Measurements from ENCODE around the gene DNAJC25.
"Not testable (repeated sequence)": the region's sequence is repeated elsewhere in the genome, so short reads cannot be mapped to it uniquely, and the experiment has no call there.

Gene DNAJC25

DNA sequence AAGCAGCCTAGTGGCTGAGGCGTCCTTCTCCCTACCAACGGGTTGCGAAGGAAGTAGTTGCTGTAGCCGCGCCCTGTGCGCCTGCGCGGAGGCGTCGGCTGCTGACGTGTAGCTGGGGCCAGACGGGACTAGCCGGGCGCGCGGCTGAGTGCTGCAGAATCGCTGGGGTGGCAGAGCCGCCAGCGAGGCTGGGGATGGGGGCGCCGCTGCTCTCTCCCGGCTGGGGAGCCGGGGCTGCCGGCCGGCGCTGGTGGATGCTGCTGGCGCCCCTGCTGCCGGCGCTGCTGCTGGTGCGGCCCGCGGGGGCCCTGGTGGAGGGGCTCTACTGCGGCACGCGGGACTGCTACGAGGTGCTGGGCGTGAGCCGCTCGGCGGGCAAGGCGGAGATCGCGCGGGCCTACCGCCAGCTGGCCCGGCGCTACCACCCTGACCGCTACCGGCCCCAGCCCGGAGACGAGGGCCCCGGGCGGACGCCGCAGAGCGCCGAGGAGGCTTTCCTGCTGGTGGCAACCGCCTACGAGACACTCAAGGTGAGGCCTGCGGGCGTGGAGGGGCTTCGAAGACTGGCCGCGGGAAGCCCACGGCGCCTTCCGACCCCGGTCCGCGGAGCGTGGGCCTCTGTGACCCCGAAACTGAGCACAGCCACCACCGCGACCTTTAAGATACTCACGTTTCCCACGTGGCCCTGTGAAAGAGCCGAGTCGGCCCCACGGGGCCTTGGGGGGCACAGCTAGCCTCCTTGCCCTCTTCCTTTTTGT is at the start of gene DNAJC25:
Gene DNAJC25, plus strand, starts transcription at position 121 of the 758 bp plus-strand sequence. Its CDS starts 74 bp downstream, at position 195.
- DNase-seq (ENCODE audit: low read depth), result peak; percentile 95

DNA sequence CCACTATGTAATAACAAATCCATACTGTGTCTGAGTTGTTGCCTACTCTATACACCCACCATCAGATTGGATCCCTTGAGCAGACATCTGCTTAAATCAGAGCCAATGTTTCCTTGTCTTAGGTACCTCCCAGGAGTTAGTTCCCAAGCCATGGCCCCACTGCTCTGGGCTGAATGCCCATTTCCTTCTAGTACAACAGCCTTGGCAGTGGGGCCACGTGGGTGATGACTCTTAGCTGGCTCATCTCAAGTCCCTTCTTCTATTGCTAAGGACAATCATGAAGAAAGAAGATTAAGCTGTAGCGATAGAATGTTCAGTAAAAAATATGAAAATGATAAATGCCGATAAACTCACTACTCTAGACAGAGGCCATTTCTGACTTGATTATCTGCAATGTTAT is 48.2 kb upstream of the DNAJC25 start:
- DNase-seq (ENCODE audit: low read depth), result no peak

DNA sequence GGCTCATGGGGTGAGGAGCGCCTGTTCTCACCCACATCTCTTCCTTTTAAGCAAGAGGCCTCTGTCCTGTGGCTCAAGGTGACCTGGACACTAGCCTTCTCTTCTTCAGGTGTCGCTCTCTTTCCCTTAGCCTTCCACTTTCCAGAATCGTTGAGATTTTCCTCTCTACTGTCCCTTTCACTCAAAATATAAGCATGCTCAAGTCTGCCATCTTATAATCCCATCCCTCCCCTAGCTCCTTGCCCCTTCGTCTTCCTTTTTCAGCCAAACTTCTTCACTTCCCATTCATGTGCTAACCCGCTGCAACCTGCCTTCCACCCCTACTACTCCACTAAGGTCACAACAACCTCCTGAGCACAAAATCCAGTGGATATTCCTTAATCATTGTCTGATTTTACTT is 44.8 kb upstream of the DNAJC25 start:
- no peak for DNase-seq (ENCODE audit: low read depth)

DNA sequence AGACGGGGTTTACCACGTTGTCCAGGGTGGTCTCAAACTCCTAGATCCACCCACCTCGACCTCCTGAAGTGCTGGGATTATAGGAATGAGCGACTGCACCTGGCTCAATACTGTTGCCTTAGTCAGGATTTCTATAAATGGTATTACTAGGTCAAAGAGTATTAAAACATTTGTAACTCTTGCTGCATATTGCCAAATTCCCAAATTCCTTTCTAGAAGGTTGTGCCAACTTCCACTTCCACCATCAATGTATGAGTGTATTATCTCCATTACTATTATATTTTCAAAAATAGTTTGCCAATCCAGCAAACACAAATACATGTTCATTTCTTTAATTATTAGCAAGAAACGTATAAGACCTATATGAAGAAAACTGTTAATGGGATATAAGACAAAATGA is 42.3 kb upstream of the DNAJC25 start:
- DNase-seq (ENCODE audit: low read depth), result no peak

DNA sequence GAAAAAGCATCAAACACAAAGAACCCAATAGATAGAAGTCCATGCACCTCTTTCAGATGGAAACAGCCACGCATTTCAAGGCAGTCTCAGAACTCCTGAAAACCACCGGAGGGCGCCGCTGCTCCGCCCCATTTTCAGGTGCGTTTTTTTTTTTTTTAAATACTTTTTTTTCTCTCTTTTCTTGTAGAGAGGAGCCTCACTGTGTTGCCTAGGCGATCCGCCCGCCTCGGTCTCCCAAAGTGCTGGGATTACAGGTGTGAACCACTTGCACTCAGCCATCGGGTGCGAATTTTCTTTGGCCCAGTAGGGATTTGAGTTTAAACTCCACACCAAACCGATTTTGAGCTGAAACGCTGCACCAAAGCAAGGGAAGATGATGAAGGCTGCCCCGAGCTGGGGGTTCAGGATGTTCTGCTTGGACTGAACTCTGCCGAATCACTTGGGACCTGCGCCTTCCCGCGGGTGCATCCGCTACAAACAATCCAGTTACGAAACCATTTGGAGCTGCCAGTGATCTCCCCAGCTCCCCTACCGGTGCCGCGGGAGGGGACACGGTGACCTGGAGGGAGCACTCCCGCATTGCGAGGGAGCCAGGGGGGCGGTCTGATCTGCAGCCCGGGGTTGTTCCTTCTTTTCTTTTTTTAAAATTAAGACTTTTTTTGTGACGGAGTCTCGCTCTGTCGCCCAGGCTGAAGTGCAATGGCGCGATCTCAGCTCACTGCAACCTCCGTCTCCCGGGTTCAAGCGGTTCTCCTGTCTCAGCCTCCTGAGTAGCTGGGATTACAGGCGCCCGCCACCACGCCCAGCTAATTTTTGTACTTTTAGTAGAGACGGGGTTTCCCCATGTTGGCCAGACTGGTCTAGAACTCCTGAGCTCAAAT is 33.0 kb upstream of the DNAJC25 start:
- DNase-seq (ENCODE audit: low read depth), result peak; percentile 39

DNA sequence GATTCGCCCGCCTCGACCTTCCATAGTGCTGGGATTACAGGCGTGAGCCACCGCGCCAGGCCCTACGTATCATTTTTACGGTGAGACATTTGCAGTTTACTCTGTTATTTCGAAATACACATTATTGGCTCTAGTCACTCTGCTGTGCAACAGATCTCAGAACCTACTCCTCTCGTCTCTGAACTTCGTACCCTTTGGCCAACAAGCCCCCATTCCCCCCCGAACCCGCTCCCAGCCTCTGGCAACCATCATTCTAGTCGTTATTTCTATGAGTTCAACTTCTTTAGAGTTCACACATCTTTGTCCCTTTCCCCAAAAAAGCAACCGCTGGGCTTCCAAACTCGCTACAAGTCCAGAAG is 32.4 kb upstream of the DNAJC25 start:
- no peak for DNase-seq (ENCODE audit: low read depth)

DNA sequence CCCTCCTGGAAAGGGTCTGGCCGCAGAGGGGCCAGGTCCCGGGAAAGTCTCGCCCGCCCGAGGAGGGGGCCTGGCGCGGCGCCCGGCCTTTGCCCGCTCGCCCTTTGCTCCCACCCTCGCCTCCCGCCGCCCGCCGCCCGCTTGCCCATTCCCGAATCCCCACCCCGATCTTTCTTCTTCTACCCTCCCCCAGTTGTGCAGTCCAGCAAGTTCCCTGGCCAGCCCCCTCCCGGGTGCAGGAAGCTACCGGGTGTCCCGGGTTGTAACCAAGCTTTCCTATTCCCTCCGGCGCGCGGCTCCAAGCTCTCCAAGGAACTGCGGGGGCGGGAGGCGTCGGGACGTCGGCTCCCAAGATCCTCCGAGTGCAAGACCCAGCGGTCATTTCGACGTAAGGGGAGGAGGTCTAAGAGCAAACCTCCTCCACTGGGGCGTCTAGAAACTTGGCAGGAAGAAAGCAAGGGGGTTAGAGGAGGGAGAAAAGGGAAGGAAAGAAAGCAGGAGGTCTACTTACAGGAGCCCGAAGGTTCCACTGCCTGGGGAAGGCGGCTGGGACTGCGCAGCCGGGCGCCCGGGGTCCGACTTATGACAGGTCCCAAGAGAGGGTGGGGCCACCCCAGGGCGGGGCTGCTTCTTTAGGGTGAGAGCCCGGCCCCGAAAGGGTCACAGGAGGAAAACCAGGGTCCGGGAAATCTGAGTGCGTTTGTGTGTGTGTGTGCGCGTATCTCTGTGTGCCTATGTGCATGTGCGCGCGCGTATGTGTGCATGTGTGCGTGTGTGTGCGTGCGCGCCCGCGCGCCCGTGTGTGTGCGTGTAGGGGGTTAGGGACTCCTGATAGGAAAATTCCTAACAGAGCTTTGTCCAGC is 31.8 kb upstream of the DNAJC25 start, which contains the start of gene PTGR1:
Gene PTGR1, minus strand, starts transcription at position 556 of the 863 bp plus-strand sequence. CDS start 2,225 bp downstream, outside the sequence.
- no peak for DNase-seq (ENCODE audit: low read depth)

DNA sequence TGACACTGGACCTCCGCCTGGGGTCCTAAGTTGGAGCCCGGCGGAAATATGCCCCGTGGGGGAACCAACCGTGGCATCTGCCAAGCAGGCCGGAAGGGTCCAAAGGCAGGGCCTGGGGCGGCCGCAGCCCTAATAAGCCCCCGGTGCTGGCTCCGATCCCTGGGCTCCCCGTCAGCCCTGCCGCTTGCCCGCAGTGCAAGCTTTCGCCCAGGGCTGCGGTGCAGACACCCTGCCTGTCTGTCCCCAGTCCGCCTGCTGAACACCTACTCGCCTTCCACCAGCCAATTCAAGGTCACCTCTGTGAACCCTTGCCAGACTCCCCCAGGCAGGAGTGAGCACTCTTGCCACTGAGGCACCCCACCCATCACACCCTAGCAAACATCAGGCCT is 31.2 kb upstream of the DNAJC25 start:
- no peak for DNase-seq (ENCODE audit: low read depth)

DNA sequence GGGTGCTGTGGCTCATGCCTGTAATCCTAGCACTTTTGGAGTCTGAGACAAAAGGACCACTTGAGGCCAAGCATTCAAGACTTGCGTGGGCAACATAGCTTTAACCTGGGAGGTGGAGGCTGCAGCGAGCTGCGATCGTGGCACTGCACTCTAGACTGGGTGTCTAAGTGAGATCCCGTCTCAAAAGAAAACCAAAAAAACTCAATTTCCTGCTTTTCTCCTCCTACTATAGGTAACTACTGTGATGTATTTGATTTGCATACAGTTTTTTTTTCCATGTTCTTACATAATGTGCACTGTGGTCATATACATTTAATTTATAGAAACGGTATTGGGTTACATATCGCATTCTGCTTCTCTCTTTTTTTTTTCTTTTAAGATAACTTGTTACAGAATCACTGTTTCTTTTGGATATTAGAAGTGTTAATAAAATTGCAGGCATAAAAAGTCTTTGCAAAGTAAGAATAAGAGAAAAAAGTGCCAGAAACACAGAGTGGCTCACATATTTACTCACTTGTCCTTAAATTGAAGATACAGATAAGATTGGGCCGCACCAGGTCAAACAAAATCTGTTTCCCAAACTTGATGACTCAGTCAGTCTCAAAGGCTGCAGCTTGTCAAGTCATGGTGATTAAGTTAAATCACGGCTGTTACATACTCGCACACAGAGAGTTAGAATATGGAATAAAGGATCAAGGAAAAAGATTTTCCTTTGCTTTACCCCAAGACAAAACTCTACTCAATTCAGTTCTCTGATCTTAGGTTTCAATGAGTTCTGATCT is 29.7 kb upstream of the DNAJC25 start:
- DNase-seq (ENCODE audit: low read depth), result no peak

DNA sequence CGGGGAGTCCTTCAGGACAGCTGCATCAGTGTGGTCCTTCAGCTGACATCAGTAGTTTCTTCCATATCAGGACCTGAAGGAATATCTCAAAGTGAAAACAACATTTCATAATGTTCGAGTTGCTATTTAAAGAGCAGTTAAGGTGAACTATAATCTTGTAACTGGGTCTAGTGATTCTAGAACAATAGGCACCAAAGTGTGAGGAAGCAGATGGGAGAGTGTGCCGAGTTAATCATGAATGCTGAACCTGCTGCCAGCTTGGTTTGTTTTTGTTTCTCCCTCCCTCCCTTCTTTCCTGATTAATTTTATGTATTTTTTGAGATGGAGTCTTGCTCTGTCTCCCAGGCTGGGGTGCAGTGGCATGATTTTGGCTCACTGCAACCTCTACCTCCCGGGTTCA is 28.1 kb upstream of the DNAJC25 start:
- DNase-seq (ENCODE audit: low read depth), result no peak

DNA sequence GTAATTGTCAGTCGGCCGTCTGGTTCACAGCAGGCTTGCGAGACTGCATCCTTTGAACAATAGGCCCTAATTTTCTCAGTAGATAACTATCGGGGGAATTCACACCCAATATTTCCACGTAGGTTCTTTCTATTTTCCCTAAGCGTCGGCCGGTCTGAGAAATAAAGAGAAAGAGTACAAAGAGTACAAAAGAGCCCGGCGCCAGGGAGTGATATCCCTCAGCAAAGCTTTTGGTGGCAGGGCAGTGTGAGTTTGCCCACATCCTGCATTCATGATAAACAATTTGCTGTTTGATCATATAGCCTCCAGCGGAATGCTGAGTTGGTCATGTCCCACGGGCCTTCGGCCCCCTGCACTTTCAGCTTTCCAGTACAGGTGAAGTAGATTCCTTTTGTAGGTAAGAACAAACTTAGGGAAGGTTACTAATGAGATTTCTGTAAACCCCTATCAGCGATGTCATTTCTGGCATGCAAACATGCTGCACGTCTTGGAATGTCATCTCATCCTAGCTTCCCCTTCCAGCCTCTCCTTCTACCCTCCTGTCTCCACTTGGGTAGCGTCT is 27.0 kb upstream of the DNAJC25 start:
- DNase-seq (ENCODE audit: low read depth), result no peak

DNA sequence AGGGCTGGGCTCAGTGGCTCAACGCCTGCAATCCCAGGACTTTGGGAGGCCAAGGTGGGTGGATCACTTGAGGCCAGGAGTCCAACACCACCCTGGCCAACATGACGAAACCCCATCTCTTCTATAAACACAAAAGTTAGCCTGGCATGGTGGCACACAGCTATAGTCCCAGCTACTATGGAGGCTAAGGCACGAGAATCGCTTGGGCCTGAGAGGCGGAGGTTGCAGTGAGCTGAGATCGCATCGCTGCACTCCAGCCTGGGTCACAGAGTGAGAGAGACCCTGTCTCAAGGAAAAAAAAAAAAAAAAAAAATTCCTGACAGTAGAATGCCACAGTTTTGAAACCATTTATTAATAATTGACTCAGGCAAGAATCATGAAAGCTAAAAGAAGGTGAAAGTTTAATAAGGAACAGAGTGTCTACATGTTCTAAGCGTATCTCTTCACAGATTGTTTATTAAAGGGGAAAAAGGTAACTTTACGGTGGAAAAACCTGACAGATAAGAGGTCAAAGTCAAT is 26.0 kb upstream of the DNAJC25 start:
- DNase-seq (ENCODE audit: low read depth), result no peak

DNA sequence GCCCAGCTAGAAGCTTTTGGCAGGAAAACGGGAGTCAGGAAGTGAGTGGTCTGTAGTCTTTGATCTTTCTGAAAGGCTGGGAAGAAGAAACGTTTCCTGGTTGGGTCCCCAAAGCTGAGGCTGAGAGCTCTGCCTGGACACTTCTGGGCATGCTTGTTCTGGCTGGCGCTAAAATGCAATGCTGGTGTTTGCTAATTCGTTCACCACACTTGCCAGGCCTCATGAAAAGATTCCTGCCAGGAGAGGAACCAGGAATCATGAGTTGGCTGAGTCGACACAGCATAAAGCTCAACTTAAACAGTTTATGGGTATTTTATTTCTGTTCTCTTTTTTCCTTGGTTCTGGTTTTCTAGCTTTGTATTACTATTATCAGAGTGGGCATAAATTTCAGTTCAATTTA is 21.0 kb upstream of the DNAJC25 start:
- no peak for DNase-seq (ENCODE audit: low read depth)

DNA sequence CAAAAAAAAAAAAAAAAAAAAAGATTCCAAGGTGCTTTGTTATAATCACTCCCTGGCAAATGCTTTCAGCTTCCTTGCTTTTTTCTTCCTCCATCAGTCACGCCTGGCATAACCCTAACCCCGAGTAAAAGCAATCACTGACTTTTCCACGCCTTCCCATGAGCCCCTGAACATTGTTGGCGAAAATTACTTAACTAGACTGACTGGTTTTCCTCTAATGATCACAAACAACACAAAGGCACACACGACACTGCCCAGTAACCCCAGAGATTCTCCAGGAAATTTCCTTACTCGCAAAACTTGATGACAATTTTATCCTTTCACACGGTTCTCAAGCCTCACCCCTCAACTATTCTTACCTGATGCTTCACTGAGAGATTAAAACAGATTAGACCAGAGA is 20.3 kb upstream of the DNAJC25 start:
- no peak for DNase-seq (ENCODE audit: low read depth)

DNA sequence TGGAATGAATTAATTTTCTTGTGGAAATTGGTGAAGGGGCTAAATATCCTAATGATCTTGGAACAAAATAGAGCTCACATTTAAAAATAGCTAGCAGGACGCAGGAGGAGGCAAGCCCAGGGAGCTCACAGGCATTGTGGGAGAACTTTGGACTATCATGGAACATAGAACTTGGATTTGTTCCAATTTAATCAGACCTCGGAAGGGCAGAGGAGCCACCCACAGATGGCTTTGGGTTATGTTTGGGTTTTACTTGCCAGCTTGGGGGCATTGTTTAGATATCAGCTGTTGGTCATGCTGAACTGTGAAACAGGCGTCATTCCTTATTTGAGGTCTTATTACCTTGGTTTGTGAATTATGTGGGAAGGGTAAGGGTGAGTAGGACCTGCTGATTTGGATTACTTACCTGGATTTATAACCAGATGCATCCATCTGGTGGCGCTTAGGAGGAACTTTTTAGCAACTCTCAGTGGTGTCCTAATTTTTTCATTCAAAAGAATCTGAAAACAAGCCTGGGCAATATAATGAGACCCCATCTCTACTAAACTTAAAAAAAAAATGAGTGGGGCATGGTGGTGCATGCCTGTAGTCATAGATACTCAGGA is 17.6 kb upstream of the DNAJC25 start:
- DNase-seq (ENCODE audit: low read depth), result no peak

DNA sequence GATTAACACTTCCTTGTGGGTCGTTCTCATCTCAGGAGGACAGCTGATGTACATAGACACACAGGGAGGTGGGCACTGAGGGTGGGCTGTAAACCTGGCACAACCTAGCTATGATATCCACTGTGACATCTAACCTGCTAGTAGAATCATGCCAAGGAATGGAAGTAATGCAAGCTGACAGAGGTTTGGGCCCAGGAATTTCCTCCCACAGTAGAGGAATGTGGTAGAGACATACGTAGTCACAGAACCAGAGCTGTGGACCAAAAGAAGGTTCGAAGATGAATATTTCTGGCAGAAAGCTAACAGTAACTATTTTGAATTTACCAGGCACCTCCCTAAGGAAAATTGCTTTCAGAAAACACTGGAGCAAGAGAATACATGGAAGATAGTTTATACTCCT is 15.2 kb upstream of the DNAJC25 start:
- no peak for DNase-seq (ENCODE audit: low read depth)

DNA sequence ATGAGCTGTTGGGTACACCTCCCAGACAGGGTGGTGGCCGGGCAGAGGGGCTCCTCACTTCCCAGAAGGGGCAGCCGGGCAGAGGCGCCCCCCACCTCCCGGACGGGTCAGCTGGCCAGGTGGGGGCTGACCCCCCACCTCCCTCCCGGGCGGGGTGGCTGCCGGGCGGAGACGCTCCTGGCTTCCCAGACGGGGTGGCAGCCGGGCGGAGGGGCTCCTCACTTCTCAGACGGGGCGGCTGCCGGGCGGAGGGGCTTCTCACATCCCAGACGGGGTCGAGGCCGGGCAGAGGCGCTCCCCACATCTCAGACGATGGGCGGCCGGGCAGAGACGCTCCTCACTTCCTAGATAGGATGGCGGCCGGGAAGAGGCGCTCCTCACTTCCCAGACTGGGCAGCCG is 13.8 kb upstream of the DNAJC25 start:
- DNase-seq (ENCODE audit: low read depth), result not testable (repeated sequence)

DNA sequence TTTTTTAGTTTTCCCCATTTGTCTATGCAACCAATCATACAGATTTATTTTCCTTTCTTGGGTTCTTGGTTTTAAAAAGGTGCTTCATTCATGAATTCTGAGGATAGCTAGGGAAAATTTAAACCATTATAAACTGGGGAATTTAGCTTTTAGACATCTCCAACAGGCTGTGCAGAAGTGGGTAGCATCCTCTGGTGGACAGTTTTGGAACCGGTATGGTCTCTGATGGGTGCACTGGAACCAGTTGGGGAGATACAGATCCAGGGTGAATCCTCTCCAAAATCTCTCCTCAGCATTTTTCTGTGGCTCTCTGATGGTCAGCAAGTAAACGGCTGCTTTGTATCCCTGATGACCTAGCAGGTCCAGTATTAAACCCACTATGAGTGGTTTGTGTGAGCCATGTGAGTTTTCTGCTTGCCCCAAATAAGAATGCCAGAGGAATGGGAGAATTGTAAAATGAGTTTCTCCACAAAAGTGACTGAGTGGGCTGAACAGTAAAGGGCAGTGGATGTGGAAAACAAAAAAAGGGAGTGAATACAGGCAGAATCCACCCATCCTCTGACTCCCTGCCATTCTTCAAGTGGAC is 9.1 kb upstream of the DNAJC25 start:
- DNase-seq (ENCODE audit: low read depth), result no peak

DNA sequence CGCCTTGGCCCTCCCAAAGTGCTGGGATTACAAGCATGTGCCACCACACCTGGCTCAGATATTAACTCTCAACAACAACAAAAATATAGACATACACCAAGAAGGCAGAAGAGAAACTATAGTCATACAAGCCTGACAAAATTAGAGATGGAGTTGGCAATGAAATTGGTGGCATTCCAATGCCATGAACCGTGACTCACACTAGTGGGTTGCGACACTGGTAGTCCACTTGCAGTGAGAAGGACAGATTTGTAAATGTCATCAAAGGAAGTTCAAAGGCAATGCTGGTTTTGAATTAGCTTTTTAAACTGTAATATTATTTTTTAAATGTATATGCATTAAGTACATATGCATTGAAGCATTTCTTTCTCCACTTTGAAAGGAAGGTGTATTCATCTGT is 8.5 kb upstream of the DNAJC25 start:
- no peak for DNase-seq (ENCODE audit: low read depth)

All from stimulated activated CD4-positive, alpha-beta T cell treated with anti-CD3 and anti-CD28 coated beads, Interleukin-2, amount 100 ng/mL, for 4 hours (primary cell).